Fibroblast of gingiva (primary cell): ENCODE data around the gene ZNF763.
"Not testable (repeated sequence)": the region's sequence is repeated elsewhere in the genome, so short reads cannot be mapped to it uniquely, and the experiment has no call there.

Experiments
- DNase-seq: peaks from one replicate; pipeline ENCODE4 v3.0.0-alpha.2; 2011; ENCODE audit warnings: low read depth

The ZNF763 gene

GRCh38 chr19:11964858-11965645, at the start of gene ZNF763:
Gene ZNF763 (plus strand): TSS chr19:11965040. CDS start chr19:11965209, 169 bp downstream.
- DNase-seq: peak; percentile 76

DNA sequence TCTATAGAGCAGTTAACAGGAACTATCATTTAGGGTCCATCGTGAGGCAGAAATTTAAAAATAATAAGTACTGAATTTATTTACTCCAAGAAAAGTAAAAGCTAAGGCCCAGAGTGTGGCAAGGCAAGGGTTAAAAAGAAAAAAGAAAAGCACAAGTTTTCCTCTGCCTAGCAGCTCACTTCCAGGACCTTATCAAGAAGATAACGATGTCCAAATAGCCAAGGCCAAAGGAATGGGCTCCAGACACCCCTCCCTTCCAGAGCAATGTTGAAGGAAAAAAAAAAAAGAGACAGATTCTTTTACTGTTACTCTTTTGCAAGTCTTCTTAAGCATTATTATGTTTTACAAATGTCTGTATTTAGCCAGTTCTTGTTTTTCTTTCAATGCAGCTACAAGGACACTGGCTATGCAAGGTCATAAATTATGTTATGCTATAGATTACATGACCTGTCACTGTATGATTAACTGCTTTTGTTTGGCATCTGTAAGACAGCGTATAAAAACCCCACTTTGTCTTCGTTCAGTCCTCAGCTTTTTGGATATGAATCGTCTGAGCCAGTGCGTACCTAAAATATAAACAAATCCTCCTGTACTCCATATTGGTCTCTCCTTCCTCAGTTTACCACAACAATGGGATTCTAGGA, 42.9 kb upstream of the ZNF763 start:
- DNase-seq: no peak

GRCh38 chr19:11924886-11925650, 39.8 kb upstream of the ZNF763 start, which contains the start of gene ZNF700:
Gene ZNF700 (plus strand): TSS chr19:11925107. CDS start chr19:11925211, 104 bp downstream.
- peak; percentile 86 for DNase-seq

- DNase-seq: not testable (repeated sequence)
These were observed 39.1 kb upstream of the ZNF763 start for GRCh38 chr19:11925651-11926187.

- no peak for DNase-seq
These were observed 37.6 kb upstream of the ZNF763 start for GRCh38 chr19:11927227-11927626.

DNA sequence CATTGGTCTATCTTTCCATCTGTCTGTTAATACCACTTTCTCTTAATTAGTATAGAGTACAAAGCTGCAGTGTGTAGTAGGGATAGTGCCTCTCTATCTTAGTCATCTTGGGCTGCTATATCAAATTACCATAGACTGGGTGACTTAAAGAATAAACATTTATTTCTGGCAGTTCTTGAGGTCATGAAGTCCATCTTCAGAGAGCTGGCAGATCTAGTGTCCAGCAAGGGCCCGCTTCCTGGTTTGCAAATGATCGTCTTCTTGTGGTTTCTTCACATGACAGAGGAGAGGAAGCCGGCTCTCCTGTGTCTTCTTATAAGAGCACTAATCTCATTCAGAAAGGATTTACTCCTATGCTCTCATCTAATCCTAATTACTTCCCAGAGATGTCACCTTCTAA, 33.8 kb upstream of the ZNF763 start:
- DNase-seq: peak; percentile 71

GRCh38 chr19:11931513-11931912, 33.3 kb upstream of the ZNF763 start:
- no peak for DNase-seq

DNA sequence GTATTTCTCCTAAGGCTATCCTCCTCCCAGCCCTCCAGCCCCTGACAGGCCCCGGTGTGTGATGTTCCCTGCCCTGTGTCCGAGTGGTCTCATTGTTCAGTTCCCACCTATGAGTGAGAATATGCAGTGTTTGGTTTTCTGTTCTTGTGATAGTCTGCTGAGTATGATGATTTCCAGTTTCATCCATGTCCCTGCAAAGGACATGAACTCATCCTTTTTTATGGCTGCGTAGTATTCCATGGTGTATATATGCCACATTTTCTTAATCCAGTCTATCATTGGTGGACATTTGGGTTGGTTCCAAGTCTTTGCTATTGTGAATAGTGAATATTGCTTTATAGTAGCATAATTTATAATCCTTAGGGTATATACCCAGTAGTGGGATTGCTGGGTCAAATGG, 29.0 kb upstream of the ZNF763 start:
- DNase-seq: not testable (repeated sequence)

GRCh38 chr19:11938383-11938782, 26.5 kb upstream of the ZNF763 start:
- not testable (repeated sequence) for DNase-seq

- DNase-seq: not testable (repeated sequence)
These were observed 23.4 kb upstream of the ZNF763 start for GRCh38 chr19:11941361-11941887.

DNA sequence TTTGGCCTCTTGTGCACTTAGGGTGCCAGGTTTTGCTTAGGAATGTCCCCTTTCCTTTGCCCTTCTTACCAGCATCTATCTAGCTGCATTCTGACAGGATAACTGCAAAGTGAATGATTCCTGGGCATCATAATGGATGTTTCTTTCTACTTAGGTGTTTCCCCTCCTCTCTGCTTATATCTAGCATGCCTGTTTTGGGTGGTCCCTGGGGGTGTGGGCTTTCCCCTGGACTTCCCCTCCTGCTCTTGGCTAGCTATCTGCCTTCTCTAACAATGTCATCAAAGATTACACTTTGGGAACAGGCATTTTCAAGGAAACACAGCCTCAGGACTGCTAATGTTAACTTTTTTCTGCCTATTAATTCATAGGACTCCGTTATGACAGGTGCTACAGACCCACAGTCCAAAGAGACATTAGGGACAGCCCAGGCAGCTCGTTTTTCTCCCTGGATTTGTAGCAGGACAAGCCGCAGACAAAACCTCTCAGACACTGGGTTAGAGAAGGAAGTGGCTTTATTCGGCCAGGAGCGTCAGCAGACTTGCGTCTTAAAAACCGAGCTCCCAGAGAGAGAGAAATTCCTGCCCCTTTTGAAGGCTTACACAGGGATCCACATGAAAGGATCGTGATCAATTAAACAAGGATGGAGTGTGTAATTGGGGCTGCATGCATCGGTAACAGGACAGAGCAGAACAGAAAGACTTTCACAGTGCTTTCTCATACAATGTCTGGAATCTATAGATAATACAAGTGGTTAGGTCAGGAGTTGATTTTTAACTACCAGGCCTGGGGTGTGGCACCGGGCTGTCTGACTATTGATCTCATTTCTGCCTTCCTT, 22.6 kb upstream of the ZNF763 start:
- DNase-seq: no peak

DNA sequence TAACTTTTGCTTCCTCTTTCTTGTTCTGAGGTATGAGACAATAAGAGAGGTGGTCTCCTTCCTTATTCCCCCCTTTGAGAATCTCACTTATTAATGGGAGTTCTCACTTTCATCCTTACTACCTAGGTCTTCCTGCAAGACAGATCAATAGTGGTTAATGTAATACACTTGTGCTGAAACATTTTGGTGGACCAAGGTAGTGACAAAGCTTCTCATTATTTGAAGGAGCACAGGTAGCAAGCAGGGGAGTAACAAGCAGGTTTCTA, 22.1 kb upstream of the ZNF763 start:
- DNase-seq: no peak

- no peak for DNase-seq
These were observed 20.2 kb upstream of the ZNF763 start for GRCh38 chr19:11944656-11945055.

DNA sequence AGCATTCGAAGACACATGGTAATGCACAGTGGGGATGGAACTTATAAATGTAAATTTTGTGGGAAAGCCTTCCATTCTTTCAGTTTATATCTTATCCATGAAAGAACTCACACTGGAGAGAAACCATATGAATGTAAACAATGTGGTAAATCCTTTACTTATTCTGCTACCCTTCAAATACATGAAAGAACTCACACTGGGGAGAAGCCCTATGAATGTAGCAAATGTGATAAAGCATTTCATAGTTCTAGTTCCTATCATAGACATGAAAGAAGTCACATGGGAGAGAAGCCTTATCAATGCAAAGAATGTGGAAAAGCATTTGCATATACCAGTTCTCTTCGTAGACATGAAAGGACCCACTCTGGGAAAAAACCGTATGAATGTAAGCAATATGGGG, 16.2 kb upstream of the ZNF763 start:
- no peak for DNase-seq

GRCh38 chr19:11949201-11949600, 15.6 kb upstream of the ZNF763 start:
- DNase-seq: peak; percentile 3

GRCh38 chr19:11949614-11950080, 15.2 kb upstream of the ZNF763 start:
- not testable (repeated sequence) for DNase-seq

DNA sequence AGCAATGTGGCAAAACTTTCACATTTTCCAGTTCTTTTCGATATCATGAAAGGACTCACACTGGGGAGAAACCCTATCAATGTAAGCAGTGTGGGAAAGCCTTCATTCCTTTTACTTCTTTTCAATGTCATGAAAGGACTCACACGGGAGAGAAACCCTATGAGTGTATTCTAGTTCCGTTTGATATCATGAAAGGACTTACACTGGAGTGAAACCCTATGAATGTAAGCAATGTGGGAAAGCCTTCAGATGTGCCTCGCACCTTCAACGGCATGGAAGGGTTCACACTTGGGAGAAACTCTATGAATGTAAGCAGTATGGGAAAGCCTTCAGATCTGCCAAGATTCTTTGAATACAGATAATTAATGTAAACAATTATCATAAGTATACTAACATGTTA, 14.5 kb upstream of the ZNF763 start:
- no peak for DNase-seq

DNA sequence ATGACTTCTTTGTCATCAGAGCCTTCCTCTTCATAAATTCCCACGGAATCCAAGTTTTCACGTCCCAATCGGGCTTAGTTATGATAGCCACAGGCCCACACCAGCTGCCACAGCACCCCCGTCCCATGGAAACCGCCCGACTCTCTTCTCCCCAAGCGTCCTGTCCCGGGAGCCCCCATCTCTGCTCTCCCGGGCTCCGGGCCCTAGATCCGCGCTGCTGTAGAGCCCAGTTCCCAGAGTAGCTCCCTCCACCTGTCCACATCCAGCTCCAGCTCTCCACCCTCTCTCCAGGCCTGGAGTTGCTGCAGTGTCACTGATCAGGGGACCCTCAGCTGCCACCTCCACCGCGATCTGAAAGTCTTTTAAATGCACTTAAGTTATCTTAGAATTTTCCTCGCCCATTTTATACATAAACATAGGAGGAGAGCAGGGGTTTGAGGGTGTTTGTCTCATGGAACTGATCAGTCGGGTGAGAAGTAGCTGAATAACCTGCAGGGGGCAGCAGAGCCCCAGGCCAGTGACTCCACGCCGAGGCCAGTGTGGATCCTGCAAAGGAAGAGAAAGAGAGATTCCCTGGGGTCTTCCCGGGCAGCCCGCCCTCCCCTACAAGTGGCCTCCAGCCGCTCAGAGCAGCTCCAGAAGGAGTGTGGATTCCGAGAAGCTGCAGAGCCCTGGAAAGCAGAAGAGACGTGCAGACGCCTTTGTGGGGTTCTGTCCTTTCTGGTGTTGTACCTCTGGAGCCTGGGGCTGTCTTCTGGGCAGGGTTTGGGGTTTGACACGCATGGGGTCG, 1.1 kb upstream of the ZNF763 start:
- peak; percentile 52 for DNase-seq

DNA sequence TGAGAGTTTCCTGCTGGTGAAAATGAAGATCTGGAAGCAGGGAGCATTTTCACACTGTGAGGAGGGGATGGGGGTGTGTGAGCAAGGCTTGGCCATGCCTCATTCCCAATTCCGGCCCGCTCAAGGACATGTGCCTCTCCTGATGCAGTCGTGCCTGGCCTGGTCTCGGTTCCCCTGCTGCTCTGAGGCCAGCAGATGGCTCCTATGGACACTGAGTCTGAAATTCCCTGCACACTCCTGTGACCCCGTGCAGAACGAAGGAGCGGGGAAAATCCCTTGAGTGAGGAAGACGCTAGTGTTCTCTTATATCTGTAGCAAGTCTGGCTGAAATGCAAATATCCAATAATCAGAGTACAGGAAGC, 363 bp upstream of the ZNF763 start:
- no peak for DNase-seq

DNA sequence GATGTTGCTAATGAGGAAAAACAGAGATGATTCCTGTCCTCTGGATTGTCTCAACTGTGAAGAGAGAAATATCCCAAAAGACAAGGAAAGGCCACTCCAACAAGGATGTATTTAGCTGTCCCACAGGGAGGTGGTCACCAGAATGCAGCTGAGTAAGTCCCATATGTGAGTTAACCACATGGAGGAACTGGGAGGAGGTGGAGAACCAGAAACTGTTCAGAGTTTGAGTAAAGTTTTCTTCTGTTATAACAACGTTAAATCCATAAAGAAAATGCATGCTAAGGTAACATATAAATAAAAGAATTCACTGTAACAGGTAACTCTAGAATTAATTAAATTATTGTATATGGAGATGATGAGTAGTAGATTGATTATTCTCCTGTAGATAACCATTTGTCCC, 5.3 kb downstream of the ZNF763 start:
- no peak for DNase-seq

DNA sequence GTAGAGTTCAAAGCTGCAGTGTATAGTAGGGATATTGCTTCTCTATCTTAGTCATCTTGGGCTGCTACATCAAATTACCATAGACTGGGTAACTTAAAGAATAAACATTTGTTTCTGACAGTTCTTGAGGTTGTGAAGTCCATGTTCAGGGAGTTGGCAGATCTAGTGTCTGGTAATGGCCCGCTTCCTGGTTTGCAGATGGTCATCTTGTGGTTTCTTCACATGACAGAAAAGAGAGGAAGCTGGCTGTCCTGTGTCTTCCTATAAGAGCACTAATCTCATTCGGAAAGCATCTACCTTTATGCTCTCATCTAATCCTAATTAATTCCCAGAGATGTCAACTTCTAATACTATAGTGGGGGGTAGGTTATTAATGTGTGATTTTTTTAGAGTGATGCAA, 6.2 kb downstream of the ZNF763 start:
- DNase-seq: no peak
